ENCODE data around the gene ACSS1.
A peak's percentile ranks its signal among the peaks of the same experiment; 100 is the strongest.

ACSS1 gene

DNA sequence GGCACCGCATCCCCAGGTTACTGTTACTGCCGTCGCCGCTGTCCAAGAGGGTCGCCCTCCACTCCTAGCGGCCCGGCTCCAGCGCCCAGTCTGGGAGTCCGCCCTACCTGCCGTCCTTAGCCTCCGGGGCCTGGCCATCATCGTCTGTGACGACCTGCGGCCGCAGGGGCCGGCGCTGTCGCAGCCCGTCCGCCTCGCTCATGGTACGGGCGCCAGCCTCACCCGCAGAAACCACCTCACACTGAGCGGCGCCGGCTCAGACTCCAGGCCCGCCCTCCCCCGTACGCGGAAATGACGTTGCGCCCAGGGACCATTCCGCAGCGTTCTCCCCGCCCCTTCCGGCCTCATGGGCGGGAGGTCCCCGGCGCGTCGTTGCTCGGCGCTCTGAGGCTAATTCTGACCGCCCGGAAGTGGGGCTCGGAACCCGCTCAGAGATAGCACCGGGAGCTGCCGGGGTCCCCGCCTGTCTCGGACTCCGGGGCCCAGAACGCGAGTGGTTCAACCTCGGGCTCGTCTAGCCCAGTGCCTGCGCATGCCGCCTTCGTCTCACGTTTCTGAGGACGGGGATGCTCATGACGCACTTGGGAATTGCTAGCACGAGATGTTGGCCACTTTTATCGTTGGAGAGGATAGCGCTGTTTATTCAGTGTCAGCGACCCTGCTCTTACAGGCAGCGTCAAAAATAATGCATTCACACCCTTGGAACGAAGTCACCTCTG lies 65.3 kb downstream of the ACSS1 start, which contains the start of gene APMAP:
Gene APMAP (minus strand): TSS at position 265 of the 719 bp plus-strand sequence. CDS start 63 bp downstream, at position 202.
- peak; percentile 87 for DNase-seq (ENCODE audit: low spot score)

DNA sequence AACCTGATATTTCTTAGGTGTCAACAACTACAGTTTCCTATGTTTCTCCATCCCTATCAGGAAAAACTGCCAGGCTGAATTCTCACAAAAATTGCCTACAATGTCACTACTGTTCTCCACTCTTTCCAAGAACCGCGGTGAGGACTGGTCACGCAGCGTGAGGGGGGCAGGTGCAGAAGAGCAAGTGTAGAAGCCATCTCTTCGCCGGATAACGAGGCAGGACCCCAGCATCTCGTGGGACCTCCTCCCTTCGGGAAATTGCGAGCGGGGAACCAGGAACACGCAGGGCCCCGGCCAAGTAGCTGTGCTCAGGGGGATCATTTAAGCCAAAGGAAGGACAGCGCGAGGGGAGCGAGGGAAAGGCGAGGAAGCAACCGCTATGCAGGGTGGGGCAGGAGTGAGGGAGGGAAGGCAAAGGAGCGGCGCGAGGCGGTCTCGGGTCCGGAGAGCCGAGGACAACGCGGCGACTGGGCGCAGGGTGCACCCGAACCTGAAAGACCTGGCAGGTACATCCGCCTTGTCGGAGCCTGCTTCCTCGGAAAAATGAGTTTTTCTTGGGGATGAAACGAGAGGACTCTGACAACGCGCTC lies 65.9 kb downstream of the ACSS1 start:
- no peak for DNase-seq (ENCODE audit: low spot score)

DNA sequence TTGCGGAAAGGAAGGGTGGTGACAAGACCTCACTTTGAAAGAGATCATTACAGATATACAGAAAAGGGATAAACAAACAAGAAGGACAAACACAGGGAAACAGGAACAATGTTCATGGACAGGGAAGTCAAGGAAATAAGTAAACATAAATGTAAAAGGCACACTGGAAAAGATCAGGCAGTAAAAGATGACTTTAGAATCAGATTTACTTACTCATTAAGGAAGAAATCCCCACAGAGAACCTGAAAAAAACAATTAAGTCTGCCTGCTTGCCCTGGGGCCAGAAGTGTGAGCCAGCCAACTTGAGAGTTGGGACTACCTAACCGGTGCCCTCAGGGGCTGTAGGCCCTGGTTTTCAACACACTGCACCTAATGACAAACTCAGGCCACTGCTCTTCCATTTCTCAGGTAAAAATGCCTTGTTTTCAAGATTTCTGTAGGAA lies 67.1 kb downstream of the ACSS1 start:
- DNase-seq (ENCODE audit: low spot score) = no peak

DNA sequence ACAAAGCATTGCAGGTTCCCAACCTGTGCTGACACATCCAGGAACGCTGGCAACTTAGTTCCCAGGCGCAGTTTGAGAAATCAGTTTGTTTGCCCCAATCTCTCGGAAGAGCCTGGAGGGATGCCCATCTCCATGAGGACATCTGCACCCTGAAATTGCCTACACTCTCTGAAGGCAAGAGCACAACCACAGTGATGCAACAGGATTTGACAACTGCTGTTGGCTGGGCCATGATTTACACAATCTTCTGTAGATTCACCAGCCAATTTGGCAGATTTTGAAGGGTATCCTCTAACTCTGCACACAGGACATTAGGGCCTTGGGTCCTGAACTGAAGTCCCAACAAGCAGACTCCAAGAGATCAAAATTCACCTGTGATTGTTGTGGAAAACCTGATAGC lies 68.8 kb downstream of the ACSS1 start:
- no peak for DNase-seq (ENCODE audit: low spot score)

DNA sequence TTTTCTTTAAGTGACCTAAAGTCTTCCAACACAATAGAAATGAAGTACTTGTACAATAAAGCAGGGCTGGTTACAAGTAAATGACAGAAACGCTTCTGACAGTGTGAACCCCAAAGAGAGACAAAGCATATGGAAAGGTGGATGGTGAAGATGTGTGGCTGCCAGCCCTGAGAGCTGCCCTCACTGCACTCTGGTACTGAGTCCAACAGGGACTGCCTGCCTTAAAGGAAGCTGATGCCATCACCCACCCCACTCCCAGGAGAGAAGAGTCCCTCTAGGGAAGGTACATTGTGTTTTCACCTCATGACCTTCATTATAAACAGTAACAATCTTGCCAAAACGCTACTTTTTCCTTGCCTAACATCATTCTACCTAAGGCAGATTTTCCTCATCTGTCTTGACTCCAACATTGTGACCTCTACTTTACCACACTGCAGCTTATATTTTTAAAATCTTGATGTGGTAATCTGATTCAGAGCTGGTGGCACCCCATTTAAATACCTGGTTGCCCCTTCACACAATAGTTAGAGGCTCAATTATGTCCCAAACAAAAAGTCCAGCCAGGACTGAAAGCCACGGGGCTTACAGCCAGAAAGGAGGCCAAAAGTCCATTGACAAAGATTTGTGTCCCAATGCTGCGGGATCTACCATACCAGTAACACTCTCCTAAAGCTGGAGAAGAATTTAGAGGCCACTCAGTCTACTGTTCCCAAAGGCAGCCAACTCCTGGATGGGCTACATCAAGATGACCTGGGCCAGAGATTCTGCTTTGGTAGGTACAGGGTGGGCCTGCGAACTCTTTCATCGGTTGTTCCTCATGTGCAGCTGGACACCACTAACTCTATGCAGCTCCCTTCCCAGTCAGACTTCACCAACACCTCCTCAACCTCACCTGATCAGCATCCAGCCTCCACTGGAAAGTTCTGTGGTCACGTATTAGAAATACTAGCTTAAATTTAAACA lies 69.8 kb downstream of the ACSS1 start:
- DNase-seq (ENCODE audit: low spot score) = no peak

DNA sequence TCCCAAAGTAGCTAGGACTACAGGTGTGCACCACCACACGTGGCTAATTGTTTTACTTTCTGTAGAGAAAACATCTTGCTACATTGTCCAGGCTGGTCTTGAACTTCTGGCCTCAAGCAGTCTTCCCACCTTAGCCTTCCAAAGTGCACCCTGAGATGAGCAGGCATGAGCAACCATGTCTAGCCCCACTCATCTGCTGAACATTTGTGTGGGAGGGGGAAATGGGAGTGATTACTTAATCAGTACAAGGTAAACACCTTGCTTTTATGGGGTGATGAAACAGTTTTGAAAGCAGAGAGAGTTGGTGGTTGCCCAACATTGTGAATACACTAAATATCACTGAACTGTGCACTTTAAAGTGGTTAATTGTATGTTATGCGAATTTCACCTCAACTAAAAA lies 70.7 kb downstream of the ACSS1 start:
- DNase-seq (ENCODE audit: low spot score) = no peak

DNA sequence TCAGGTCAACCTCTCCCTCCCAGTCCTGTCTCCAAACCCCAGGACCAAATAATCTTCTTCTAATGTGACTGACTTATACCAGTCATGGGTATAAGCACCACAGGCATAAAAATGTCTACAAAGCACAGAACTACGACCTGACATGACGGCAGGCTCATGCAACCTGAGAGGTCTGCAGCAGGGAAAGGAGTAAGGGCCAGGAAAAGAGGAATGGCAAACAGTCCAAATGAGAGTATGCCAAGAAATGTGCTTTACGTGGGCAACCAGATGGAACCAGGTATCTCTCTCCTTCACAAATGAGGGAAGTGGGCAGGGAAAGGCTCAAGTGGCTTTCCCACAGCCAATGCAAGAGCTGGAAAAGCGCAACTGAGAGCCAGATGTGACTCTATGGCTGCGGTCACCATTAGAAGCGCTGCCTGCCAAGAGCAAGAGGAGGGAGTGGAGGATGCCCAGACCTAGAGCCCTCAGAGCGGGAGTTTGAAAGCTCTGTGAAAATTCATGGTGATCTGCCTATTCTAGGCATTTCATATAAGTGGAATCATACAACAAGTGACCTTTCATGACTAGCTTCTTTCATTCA lies 71.4 kb downstream of the ACSS1 start:
- no peak for DNase-seq (ENCODE audit: low spot score)

DNA sequence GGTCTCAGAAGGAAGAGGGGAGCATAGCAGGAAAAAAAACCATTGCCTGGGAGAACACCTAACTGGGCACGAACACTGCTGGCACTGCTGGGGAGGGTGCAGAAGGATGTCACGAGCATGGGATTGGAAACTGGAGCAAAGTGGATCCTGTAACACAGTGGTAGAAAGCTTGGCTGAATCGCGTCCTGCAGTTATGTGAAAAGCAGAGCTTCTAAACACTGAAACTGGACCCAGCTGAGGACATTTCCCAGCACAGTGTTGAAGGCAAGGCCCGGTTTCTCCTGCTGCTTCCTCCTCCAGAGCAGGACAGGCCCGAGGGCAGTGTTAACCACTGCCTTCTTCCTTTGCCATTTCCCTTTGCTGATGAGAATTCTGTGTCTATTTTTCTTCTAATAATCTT lies 72.1 kb downstream of the ACSS1 start:
- no peak for DNase-seq (ENCODE audit: low spot score)

DNA sequence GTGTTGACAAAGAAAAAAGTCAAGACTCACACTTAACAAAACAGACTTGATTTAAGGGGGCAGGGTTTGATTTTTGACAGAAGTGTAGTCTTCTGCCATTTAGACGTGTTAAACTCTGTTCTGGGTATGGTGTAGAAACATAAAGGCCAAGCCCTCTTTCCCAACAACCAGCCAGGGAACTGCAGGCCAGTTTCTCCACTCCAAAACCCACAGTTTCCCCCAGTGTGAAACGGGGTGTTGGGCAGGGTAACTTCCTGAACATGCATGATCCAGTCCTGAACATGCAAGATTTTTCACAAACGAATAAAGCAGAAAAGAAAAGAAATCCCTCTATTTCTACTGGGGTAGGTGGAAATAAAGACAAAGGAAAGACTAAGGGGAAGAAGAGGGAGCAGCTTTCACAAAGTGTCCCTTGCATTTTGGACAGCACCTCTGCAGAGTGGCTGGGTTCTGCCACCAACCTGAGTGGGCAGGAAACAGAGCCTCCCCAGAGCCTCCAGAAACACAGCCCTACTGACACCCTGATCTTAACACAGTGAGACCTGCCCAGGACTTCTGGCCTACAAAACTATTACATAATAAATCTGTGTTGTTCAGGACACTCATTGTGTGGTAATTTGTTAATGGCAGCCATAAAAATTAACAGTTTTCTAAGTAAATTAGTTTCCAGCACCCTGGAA lies 72.8 kb downstream of the ACSS1 start:
- DNase-seq (ENCODE audit: low spot score) = no peak

DNA sequence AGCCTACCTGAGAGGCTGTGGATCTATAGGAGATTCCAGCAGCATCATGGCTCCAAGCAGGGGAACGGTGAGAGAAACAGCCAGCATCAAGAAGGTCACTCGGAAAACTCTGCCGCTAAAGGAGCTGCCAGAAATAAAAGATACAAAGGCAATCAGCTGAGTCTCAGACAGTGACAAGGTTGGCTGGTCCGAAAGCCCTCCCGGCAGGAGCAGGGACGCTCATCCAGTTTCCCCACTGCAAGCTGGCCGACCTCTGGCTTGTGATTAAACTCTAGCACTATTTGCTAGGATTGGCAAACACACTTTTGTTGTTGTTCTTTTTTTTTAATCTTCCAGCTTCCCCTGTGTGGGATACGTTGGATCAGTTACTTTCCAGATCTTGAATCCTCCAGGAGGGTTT lies 74.0 kb downstream of the ACSS1 start:
- no peak for DNase-seq (ENCODE audit: low spot score)

DNA sequence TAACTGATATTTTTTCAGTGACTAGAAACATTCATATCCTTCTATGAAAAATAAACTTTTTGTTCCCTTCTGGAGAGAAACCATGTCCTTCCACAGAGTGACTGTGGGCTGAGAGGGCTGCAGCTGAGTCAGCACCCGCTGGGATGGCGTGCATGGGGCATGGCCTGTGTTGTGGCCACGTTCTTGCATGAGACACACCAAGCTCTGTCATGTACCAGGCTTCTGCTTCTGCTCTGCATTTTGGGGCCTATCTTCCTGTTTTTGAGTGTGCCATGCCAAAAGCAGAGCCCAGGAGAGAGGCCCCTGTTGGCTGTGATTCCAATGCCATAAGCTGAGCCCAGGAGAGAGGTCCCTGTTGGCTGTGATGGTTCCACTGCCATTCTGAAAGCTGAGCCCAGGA lies 76.1 kb downstream of the ACSS1 start:
- no peak for DNase-seq (ENCODE audit: low spot score)

DNA sequence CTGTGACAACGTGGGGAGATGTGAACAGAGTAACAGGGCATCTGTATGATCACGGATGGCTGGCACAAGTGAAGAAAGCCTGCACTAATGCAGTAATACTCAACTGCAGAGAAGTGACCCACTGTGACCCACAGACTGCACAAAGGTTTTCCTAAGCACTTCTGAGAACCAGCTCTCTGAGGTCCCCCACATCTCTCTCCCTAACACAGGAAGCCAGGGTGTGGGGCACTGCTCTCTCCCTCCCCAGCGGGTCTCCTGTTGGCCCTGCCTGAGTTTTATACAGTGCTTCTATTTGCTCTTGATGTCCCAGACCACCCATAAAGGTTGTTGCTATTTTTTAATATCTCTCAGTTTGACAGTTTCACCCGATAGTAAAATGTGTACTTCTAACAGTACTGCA lies 76.7 kb downstream of the ACSS1 start:
- DNase-seq (ENCODE audit: low spot score) = no peak

DNA sequence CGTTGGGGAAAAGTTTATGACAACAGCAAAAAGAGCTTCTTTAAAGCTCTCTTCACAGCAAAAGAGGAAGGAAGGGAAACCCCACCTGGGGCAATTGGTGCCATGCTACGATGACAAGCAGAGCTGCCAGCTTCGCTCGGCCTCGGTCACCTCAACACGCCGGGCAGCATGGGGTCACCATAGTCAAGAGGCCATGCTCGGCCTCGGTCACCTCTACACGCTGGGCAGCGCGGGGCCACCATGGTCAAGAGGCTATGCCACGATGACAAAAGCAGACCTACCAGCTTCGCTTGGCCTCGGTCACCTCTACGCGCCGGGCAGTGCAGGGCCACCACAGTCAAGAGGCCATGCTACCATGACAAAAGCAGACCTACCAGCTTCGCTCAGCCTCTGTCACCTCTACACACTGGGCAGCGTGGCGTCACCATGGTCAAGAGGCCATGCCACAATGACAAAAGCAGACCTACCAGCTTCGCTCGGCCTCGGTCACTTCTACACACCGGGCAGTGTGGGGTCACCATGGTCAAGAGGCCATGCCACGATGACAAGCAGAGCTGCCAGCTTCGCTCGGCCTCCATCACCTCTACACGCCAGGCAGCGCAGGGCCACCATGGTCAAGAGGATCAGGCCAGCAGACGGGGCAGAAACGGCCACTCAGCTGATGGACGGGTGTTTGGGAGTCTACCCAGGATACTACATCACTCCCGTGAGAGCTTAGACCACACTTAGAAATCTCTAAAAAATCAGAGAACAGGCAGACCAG lies 77.5 kb downstream of the ACSS1 start:
- no peak for DNase-seq (ENCODE audit: low spot score)

DNA sequence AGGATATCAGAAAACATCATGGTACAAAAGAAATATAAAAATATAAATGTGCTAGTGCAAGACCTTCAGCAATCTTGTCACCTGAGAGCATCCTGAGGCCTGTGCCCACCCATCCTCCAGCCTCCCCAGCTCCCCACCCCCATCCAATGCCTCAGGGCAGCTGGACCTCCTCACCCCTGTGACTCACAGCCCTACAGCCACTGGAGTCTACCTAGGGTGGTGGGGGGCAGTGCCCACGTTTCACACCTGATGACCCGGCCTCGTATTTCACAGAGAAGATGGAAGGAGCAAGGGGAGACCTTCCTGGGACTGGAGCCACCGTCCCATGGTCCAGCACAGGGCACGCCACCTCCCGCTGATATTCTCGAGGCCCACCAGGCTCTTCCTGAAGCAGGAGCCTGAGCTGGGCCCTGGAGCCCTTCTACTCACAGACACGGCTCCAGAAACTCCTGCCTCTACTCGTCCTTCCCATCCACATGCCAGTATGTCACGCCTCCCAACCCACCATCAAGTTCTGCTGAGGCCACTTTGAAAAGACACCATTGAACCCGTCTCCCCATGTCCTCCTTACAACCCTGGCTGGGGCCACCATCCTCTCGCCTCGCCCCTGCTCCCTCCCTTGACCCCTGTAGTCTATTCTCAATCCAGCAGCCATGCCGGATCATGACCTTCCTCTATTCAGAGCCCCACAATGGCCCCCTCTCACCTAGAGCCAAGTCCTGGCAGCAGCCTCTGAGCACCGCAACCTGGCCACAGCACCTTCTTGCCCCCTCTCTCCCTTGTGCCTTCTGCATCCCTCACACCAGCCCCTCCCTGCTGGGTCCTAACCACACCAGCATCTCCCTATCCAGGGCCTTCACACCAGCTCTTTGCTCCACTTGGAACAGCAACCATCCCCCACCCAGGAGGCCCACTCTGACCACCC lies 78.6 kb downstream of the ACSS1 start:
- DNase-seq (ENCODE audit: low spot score) = no peak

DNA sequence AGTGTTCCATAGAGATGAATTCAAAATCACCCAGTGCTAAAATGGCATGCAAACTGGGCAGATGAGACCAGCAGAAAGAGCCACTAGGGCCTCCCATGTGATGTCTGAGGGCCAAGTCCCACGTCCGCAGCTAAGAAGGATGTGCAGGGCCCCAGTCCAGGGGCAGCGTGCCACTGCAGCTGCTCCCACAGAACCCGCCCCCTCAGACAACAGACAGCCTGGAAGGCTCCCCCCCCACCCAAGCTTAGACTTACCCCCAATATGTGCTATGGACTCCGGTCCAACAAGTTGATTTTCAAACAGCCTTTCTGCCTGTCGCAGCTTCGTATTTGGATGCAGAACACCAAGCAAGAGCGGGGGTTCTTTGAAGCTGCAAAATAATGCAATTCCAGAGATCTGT lies 79.4 kb downstream of the ACSS1 start:
- no peak for DNase-seq (ENCODE audit: low spot score)

DNA sequence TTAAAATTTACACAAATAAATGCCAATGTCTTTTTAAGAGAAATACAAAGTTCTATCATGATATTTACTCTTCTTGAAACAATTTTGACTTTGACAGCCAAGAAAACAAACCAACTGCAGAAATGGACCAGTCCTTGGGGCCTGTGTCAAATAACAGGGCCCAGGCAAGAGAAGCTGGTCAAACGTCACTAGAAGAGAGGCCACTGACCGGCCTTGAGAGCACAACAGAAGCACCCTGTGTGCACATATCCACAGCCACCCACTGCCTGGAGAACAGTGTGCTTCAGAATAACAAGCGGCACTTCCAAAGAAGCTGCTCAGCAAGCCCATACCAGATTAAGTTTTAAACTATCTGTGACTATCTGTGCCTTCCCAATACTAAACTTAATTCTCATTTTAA lies 80.1 kb downstream of the ACSS1 start:
- DNase-seq (ENCODE audit: low spot score) = no peak

DNA sequence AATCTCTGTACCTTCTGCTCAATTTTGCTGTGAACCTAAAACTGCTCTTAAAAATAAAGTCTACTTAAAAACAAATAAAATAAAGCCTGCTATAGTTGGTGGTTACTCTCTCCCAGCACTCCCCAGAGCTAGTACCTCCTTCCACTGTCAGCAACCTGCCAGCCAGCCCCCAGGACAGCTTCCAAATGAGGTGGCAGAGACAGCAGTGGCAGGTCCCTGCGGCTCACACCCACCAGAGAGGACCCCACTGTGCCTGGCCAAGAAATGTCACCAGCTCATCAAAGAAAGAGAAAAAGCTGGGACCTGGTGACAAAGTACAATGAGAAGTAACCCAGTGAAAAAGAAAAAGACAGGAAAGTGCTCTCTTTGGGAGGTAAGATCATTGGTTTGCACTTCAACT lies 80.6 kb downstream of the ACSS1 start:
- no peak for DNase-seq (ENCODE audit: low spot score)

DNA sequence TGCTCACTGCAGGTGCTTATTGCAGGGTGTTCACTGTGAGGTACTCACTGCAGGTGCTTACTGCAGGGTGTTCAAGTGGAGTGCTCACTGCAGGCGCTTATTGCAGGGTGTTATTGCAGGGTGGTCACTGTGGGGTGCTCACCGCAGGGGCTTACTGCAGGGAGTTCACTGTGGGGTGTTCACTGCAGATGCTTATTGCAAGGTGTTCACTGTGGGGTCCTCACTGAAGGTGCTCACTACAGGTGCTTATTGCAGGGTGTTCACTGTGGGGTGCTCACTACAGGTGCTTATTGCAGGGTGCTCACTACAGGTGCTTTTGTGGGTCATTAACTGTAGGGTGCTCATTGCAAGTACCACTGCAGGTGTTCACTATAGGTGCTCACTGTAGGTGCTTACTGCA lies 85.6 kb downstream of the ACSS1 start:
- no peak for DNase-seq (ENCODE audit: low spot score)

DNA sequence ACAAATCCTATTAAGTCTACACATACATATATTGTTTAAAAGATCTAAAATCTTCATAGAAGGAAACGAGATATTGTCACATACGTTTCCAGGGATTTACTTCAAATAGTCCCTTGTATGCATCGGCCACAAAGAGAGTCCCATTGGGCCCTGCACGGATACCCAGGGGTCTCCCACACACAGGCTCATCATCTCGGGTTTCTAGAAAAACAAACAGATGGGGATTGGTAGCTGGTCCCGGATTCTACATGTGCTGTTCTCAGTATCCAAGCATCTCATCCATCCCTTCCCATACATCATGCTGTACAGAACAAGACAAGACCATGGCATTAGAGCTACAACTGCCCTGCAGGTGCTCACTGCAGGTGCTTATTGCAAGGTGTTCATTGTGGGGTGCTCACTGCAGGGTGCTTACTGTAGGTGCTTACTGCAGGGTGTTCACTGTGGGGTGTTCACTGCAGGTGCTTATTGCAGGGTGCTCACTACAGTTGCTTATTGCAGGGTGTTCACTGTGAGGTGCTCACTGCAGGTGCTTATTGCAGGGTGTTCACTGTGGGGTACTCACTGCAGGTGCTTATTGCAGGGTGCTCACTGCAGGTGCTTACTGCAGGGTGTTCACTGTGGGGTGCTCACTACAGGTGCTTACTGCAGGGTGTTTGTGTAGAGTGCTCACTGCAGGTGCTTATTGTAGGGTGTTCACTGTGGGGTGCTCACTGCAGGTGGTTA lies 86.4 kb downstream of the ACSS1 start:
- DNase-seq (ENCODE audit: low spot score) = no peak

All from kidney capillary endothelial cell (primary cell).